Stimulated activated CD4-positive, alpha-beta T cell treated with anti-CD3 and anti-CD28 coated beads, Interleukin-4, amount 100 ng/mL, for 48 hours (primary cell): ENCODE results near the gene ATP8A2.

Experiments
- DNase-seq, 2 donors: peaks; one replicate each; pipeline ENCODE4 v3.0.0-alpha.2; 2020; ENCODE audit warnings: low read depth in 2 of 2

ATP8A2 gene

DNA sequence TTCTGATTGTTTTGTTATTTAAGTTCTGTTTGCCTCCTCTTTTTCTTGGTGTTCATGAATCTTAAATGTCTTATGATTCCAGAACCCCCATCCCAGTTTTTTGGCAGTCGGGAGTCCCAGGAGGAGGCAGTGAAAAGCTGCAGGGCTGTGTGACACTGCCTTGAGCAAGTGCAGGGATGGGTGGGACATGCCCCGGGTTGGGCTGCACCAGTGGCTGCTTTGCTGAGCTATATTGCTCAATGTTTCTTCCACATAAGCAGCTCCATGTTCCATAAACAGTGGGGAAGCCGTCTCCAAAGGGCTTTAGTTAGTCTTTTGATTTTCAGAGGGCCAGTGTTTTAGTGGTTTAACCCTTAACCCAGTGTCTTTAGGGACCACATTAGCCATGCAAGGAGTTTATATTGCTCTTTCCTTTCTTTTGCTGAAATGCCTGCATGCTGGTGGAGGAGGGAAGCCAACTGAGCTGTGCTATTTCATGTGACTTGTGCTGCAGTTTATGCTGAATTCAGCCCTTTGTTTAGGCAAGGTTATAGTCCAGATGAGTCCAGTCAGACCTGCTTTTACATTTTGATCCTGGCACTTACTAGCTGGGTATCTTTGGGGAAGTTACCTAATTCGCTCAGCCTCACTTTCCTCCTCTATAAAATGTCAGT is 13.1 kb downstream of the ATP8A2 start:
- no peak for DNase-seq

DNA sequence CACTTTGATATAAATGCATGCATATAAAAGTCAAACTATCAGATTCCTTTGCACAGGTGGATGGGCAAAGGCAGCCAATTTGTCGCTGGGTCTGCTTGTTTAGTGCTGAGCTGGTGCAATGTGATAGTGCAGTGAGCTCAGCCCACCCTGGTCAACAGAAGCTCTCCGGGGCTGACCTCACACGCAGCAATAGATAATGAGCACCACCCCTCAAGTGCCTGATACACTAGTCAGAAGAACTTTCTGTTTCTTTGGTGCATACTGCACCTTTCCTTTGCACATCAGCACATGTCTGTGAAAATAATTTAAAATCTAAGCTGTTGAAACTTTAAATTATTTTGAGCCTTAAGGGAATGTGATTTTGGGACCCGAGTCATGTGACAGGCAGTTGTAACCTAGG is 20.2 kb downstream of the ATP8A2 start:
- no peak for DNase-seq

DNA sequence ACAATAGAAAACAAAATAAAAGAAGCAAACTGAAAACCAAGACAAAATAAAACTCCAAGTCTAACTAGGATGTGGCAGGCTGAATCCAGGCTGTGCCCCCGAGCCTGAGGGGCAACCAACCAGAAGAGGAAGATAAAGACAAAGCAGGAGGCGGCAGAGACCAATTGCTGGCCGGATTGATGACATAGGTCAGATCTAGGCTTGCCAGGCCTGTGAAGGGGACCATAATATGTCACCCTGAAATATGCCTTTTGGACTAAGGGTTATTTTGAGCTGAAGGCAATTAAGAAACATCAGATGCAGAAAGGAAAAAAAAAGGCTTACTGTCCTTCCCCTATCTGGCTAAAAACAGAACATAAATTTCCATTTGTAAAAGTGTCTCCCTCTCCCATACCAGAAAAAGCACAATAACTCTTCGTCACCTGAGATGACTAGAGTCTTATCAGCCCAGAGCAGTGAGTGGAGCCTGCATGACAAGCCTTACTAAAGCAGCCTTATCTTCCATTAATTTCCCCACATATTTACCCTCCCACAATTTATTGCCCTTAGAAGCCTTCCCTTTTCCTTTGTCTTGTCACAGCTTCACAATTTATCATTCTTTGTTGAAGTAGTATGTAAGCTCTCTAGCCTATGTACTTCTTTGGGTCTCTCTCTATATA is 22.8 kb downstream of the ATP8A2 start:
- no peak for DNase-seq

DNA sequence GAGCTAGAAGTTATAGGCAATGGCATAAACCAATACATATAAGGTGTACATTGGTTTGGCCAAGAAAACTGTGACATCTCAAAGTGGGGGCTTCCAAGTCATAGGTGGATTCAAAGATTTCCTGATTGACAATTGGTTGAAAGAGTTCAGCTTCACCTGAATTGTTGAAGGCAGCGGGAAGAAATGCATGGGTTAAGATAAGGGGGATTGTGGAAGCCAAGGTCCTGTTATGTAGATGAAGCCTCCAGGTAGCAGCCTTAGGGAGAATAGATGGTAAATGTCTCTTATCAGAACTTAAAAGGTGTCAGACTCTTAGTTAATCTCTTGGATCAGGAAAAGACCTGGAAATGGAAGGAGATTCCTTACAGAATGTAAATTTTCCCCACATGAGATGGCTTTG is 26.0 kb downstream of the ATP8A2 start:
- DNase-seq: no peak

DNA sequence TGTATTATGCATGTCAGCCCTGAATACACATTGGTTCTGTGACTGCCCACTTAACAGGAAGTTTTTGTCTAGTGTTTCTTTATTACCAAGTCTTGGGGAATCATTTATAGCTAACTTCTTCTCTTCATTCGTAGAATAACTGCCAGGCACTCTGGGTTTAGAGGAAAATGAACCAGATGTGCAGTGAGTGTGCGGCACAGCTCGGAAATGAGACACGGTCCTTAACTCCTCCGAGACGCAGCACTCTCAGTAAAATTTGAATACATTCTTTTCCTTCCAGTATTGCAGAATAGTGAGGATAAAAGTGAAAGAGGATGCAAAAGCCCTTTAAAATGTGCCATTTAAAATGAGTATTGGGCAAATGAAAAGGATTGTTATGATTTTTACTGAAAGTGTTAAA is 29.2 kb downstream of the ATP8A2 start:
- no peak for DNase-seq

DNA sequence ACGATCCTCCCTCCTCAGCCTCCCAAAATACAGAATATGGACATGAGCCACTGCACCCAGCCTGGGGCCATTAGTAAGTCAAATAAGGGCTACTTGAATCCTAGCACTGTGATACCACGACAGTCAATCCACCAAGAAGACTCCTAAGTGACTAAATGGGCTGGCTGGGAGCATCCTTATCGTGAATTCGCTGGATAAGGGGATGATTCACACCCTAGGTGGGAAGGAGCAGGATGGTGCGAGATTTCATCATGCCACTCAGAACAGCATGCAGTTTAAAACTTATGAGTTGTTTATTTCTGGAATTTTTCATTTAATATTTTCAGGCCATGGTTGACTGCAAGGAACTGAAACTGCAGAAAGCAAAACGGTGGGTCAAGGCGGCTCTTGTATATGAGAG is 30.2 kb downstream of the ATP8A2 start:
- no peak for DNase-seq

DNA sequence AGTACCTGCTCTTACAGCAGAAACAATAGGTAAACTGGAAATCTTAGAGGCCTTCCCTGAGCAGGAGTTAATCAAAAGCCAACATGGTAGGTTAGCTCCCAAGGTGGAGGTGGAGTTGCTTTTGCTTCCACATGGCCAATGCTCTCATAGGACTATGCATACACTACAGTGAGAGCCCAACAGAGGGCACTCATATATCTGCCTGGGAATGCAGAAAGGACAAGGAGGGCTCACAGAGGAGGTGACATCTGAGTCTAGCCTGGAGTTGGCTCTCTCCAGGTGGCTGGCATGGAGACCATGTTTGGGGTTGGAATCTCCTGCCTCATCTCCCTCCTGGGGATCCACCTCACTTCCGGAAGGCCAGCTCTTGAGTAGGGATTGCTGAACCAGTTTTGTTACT is 34.6 kb downstream of the ATP8A2 start:
- no peak for DNase-seq

DNA sequence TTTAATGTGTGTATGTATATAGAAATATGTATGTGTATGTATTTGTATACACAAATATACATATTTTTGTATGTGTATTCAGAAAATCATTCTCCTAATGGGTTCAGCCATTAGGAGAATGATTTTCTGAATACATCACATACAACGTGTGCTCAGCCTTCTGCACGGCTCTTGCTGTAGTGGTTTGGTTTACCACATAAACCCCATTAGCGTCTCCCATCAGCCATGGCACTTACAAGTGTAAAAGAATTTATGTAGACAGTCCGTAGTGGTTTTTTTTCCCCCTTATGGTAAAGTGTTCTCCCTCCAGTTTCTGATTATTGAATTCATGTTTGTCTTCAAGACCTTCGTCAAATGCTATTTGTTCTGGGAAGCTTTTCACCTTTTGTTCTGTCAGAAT is 38.2 kb downstream of the ATP8A2 start:
- DNase-seq: no peak

DNA sequence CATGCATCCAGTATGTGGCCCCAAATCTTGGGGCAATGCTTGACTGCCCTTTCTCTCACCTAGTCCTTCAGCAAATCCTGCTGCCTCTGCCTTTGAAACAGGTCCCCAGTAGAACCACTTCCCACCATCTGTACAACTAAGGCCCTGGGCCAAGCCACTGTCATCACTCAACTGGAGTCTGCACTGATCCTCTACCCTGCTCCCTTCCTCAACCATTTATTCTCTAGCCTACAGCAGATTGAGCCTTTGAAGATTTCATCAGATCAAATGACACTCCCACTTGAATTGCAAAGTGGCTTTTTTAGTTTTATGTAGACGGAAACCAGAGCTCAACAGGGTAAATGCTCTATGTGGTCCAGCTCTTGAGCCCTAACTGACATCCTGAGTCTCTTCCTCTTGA is 43.5 kb downstream of the ATP8A2 start:
- DNase-seq: no peak

DNA sequence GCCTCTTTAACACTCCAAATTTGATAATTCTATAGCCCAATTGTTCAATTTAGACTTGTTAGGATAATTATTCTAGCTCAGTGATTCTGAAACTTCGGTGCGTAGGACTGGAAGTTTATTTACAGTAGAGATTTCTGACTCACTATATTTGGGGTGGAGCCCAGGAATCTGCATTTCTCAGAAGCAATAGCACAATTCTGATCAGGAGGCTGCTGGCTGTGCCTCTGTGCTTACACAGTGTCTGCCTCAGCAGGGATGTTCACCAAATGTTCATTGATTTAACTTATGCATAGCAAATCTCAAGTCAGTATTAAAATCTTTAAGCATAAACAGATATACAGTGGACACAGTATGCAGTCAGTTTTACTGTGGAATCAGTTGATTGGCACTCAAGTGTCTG is 45.8 kb downstream of the ATP8A2 start:
- no peak for DNase-seq

DNA sequence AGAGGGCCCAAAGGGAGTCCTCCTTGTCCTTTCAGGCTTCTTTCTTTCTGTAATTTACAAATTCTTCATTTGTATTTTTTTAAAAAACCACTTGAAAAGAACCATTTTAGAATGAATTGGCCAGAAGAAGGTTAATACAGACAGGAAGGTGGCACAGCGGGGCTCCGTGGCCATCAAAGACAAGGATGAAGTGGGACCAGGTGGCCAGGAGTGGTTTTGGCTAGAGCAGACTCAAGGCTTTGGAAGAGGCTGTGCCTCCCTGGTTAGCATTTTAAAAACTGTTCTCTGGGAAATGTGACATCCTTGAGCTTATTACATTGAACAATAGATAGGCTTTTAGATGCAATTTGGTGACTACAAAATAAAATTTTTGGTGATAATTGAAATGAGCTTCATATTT is 48.4 kb downstream of the ATP8A2 start:
- DNase-seq: no peak

DNA sequence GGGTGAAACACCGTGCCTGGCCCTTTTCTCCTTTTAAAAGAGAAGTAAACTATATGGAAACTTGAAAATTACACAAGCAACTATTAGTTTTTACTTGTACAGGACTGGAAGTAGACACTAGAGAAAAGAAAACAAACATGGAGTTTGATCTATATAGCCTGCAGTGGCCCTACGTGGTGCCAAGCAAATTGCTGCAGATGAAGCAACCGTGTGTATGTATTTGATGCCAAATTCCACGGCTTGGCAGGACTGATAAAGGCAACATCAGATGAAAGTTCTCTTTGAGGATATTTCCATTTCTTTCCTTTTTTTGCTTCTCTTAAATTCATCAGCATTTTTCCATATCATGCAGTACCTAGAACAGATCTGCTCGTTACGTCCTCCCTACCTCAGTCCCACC is 49.8 kb downstream of the ATP8A2 start:
- no peak for DNase-seq

DNA sequence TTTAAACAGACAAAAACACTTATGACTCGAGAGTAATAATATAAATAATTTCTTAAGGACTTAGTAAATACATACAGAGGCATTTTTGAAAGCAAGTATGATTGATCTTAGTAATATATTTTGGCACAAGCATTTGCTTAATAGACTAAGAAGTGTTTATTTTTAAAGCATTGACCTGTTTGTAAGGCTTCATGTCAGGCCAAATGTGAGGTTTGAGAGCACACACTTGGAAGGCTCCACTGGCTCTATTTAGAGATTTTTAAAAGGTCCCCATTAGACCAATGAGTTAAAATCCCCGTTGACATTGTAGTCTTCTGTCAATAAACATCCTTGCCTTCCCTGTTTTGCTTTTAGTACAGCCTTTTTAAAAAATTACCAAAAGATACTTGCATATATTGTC is 50.4 kb downstream of the ATP8A2 start:
- DNase-seq: no peak

DNA sequence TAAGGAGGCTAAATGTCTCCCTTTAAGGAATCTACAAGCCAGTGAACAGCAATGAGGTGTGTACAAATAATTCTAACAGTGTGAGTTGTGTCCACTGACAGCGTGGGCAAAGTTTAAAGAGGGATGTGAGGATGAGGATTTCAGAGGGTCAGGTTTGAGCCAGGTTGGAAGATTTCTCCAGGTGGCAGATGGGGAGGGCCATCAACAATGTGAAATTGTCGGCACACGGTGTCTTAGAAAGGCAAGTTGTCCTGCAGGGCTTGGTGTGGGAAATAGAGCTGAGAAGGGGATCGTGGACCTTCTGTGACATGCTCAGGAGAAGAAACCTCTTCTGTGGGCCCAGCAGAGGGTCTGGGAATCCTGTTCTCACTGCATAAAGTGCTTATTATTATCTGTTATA is 52.1 kb downstream of the ATP8A2 start:
- no peak for DNase-seq

DNA sequence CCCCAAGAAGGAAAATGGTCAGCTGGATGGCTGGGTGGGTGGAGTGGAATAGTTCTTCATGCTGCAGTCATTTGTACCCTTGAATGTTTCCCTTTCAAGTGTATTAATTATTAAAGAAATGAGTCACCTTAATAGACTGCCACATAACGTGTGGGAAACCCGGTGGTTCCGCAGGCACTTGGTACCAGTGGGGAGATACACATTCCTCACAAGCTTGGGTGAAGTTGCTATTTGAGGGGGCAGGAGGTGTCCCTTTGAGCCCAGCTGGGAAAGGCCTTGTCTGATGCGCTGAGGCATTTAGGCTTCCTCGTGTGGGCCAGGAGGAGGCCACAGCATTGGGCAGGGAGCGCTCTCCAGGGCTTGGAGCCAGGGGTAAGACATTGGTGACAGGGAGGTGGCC is 57.7 kb downstream of the ATP8A2 start:
- DNase-seq: no peak

DNA sequence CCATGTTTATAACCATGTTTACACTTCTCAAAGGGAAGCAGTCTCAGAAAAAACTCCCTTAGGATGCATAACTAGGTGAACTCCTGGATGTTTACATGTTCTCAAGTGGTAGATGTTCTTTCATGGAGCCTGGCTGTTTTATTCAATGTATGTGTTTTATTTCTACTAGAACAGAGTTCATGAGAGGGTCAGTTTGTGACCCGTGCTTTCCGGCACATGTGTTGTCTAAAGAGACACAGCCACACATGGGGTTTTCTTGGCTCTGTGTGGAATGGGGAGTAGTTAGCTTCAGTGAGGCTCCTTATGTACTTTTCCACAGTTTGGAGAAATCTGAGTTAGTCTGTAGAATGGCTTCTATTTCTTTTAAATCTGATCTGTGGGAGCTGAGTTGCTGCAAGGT is 60.9 kb downstream of the ATP8A2 start:
- DNase-seq: no peak

DNA sequence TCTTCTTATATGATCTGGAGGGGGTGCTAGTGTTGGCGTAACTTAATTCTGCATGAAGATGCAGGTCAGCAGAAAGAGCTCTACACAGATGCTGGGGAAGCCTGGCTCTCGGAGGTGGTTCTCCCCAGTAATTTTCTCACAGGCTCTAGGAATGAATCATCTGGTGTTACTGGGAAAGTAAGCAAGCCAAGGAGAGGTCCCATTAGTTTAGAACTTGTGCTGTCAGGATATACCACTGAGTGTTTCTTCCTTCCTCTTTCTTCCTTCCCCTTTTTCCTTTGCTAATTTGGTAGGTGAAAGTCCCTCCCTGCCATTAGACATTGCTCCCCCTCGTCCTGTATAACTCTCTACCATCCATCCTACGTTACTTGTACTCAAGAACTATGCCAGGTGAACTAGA is 68.3 kb downstream of the ATP8A2 start:
- no peak for DNase-seq

DNA sequence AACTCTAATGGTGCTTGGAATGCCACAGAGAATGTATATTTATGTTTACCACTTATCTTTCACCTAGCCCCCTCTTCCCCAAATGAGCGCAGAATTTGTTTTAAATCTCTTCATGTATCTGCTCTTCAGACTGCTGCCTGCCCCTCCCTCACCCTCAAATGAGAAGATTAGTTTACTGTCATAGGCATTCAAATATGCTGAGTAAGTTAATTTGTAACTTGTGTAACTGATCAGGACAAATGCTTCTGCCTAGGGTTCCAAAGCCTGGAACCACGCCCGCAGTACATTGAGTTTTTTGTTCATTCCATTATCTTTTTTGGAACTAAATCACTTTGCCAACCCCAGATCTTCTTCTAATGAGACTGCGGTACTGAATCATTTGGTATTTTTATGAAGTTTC is 74.5 kb downstream of the ATP8A2 start:
- DNase-seq: no peak

DNA sequence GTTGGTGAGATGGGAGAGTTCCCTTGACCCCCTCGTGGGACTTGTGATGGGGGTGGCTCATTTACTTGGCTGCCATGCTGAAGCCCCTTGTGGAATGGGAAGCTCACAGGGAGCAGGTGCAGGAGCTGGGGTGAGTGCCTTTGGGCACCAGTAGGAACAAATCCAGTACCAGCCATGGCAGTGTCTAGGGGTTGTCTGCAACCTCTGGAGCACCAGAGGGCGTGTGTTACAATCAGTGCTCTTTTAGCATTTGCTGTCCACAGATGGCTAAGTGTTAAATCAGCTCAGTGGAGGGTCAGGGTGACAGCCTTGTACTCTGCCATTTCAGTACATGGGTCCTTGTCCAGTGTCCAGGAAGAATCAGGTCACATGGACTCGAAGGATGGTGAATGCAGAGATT is 75.6 kb downstream of the ATP8A2 start:
- no peak for DNase-seq

DNA sequence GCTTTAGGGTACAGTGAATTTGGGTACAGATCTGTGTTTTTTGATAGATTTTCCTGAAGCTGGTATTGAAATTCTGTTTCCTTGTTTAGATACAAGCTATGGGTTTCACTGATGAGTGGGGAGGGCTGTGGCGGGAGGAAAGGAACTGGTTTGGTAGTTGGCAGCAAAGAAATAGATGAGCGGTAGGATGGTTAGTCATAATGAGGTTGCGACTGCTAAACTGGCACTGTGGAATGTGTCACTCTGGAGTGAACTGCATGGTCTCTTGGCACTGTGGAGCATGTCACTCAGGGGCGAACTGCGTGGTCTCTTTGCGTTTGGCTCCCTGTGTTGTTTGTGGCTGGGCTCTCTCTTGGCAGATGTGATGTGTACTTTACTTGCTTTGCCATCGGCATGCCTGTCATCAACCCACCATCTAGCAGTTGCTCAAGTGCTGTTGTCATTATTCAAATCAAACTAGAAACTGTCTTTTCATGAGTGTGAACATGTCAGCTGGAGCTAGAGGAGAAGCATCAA is 82.1 kb downstream of the ATP8A2 start:
- no peak for DNase-seq

DNA sequence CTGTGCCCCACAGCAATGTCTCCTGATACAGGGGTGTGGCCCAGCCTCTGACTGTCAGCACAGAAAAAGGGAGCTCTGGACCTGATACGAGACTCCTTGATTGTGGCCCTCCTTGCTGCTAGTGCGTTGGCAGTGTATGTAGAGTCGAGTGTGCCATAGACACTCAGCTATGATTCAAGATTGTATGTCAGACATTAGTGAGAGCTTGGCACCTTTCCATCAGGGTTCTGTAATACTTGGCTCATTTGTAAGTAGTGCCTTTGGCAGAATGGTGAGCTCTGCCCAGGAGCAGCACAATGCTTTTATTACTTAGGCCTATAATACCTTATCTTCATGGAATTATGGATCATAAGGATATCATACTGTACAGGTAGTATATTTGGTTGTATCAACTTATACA is 83.4 kb downstream of the ATP8A2 start:
- no peak for DNase-seq

DNA sequence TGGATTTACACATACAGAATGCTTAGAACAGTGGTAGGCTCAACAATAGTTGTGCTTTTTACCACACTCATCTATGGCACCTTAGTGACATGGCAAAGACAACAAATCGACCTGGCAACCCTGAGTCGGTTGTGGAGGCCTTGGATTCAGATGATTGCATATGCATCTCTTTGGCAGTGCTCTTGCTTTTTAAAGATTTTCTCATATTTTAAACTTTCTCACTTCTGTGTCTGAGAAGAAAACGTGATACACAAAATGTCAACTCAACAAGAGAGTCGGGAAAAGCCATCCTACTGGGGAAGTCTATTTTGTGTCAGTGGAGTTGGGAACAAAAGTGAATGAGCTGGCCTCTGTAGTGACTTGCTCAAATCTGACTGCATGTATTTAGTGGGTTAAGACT is 85.8 kb downstream of the ATP8A2 start:
- no peak for DNase-seq

DNA sequence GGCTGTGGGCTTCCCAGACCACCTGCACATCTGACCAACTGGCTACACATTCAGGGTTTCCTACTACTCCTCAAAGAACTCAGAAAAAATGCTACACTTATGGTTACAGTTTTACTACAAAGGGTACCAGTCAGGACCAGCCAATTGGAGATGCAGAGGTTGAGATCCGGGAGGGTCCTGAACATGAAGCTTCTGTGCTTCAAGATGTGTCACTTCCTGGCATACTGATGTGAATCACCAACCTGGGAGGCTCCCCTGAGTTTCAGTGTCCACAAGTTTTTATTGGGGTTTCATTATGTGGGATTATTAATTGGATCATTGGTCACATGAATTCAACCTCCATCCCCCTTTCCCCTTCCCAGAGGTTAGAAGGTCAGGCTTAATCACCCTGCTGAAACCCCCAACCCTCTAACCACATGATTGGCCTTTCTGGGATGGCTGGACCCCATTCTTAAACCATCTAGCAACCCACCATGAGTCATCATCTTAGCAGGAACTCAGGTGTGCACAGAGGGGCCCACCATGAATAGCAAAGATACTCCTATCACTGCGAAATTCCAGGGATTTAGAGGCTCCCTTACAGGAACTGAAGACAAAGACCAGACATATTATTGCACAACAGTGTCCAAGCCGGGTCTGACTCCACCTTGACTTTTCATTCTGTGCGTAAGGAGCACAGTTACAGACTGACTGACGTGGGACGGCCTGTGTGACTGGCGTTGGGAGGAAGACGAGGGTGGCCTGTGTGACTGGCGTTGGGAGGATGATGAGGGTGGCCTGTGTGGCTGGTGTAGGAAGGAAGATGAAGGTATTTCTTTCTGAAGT is 90.7 kb downstream of the ATP8A2 start:
- DNase-seq: no peak
